Endothelial cell of umbilical vein (primary cell): ENCODE results near the gene MEGF10. TPM values are rescaled to one million over a fixed set of nuclear protein-coding genes. Genes with fewer than 3 reads are reported as not detected.

Experiments used
- BruUV-seq: library from RNA; stranded (reverse); fragments of 400-500 nt; replicated peaks from 2 replicates; lab custom pipeline; 2021; lab: Mats Ljungman, UMichigan
- CTCF ChIA-PET: fragments of 300-600, 350-600 bp; sonication (Branson Sonifier 250); formaldehyde crosslinking; loops from one replicate; lab custom pipeline; 2021; ENCODE audit warnings: antibody characterized with exemption, inconsistent platforms; lab: Charles Lee
- POLR2A ChIA-PET: fragments of 300-600, 350-600 bp; sonication (Branson Sonifier 250); formaldehyde crosslinking; loops from one replicate; lab custom pipeline; 2021; ENCODE audit warnings: antibody characterized with exemption, inconsistent platforms; lab: Charles Lee
- DNase-seq: peaks from one replicate; pipeline ENCODE4 v3.0.0-alpha.2; 2011; ENCODE audit warnings: low read depth, low spot score
- FAIRE-seq: peaks from 2 replicates; lab custom pipeline; 2011; peaks lifted over from hg19 to GRCh38; lab: Jason Lieb, UNC
- H2AFZ ChIP-seq: 2 replicates; pipeline ENCODE4 v1.6.0; 2012; ENCODE audit warnings: low read depth, low read length, control low read depth, inconsistent platforms
- H3K27ac ChIP-seq: 2 replicates; pipeline ENCODE4 v1.5.1; 2011; ENCODE audit warnings: low read depth, mild to moderate bottlenecking, control low read depth, low read length, moderate library complexity; ENCODE audit not compliant: insufficient read depth
- H3K27me3 ChIP-seq, 2 experiments: 2 replicates each; pipeline versions ENCODE4 v1.6.0 to v1.6.1; 2011; ENCODE audit warnings: low read length in 2 of 2, mixed read lengths in 1 of 2; ENCODE audit not compliant: control insufficient read depth in 2 of 2, insufficient read depth in 2 of 2
- H3K36me3 ChIP-seq, 2 experiments: 2 replicates in 1 of 2; 3 replicates in 1 of 2; pipeline ENCODE4 v1.5.1; 2011; ENCODE audit warnings: low read length in 2 of 2, mild to moderate bottlenecking in 1 of 2, moderate library complexity in 1 of 2; ENCODE audit not compliant: control insufficient read depth in 2 of 2, insufficient read depth in 2 of 2; ENCODE audit errors: extremely low read depth in 1 of 2
- H3K4me1 ChIP-seq: 3 replicates; pipeline ENCODE4 v1.5.1; 2011; ENCODE audit warnings: mild to moderate bottlenecking, low read length; ENCODE audit not compliant: control insufficient read depth, insufficient read depth; ENCODE audit errors: extremely low read depth
- H3K4me2 ChIP-seq: 2 replicates; pipeline ENCODE4 v1.6.1; 2011; ENCODE audit warnings: low read length, control low read depth, mixed read lengths; ENCODE audit not compliant: insufficient read depth
- H3K4me3 ChIP-seq, 3 experiments: fragments of 200-600 bp in 1 of 3; sonication (generic), shearing (Covaris generic) in 1 of 3; replicated peaks in 1 of 3; 2 replicates each; pipeline ENCODE4 v1.5.1; 2011 to 2016; ENCODE audit warnings: control low read depth in 3 of 3, low read length in 3 of 3, mild to moderate bottlenecking in 2 of 3, inconsistent platforms in 1 of 3, low read depth in 1 of 3, moderate library complexity in 1 of 3; ENCODE audit not compliant: insufficient read depth in 1 of 3
- H3K79me2 ChIP-seq: 2 replicates; pipeline ENCODE4 v1.6.0; 2012; ENCODE audit warnings: low read length, inconsistent platforms; ENCODE audit not compliant: control insufficient read depth, insufficient read depth
- H3K9ac ChIP-seq: replicated peaks from 2 replicates; pipeline ENCODE3; 2011; ENCODE audit warnings: low read length, control low read depth; ENCODE audit not compliant: insufficient read depth; ENCODE audit errors: extremely low read depth
- H3K9me1 ChIP-seq: replicated peaks from 3 replicates; pipeline ENCODE4 v1.6.0; 2011; ENCODE audit warnings: mild to moderate bottlenecking, low read length; ENCODE audit not compliant: control insufficient read depth, insufficient read depth; ENCODE audit errors: extremely low read depth
- H3K9me3 ChIP-seq: replicated peaks from 2 replicates; pipeline ENCODE4 v1.5.1; 2012; ENCODE audit warnings: low read length, inconsistent platforms; ENCODE audit not compliant: control insufficient read depth, insufficient read depth
- H4K20me1 ChIP-seq: replicated peaks from 2 replicates; pipeline ENCODE3; 2011; ENCODE audit warnings: mild to moderate bottlenecking, low read length; ENCODE audit not compliant: control insufficient read depth, insufficient read depth; ENCODE audit errors: extremely low read depth
- EZH2 ChIP-seq: IDR thresholded peaks from 2 replicates; pipeline ENCODE4 v1.6.1; 2012; ENCODE audit warnings: borderline replicate concordance, low read depth, mild to moderate bottlenecking, moderate library complexity, low read length, inconsistent platforms; ENCODE audit not compliant: severe bottlenecking
- FOS ChIP-seq: IDR thresholded peaks from 2 replicates; pipeline ENCODE4 v1.6.1; 2011; ENCODE audit warnings: mild to moderate bottlenecking, low read length, moderate library complexity, borderline replicate concordance; ENCODE audit not compliant: insufficient read depth
- GATA2 ChIP-seq: IDR thresholded peaks from 2 replicates; pipeline ENCODE4 v1.7.0; 2011; ENCODE audit warnings: low read depth, mild to moderate bottlenecking, moderate library complexity, mixed read lengths, low read length; ENCODE audit not compliant: insufficient read length, insufficient read depth
- JUN ChIP-seq: IDR thresholded peaks from 2 replicates; pipeline ENCODE4 v1.6.1; 2011; ENCODE audit warnings: borderline replicate concordance, low read depth; ENCODE audit not compliant: insufficient read length, insufficient read depth
- MYC ChIP-seq: IDR thresholded peaks from one replicate; pipeline ENCODE4 v1.6.1; 2011; ENCODE audit warnings: mild to moderate bottlenecking, low read depth, low read length
- POLR2A ChIP-seq: IDR thresholded peaks from 2 replicates; pipeline ENCODE4 v1.6.1; 2012; ENCODE audit warnings: low read depth, mild to moderate bottlenecking, control low read depth, low read length
- POLR2AphosphoS5 ChIP-seq: IDR thresholded peaks from 2 replicates; pipeline ENCODE4 v1.6.1; 2012; ENCODE audit warnings: low read depth, mild to moderate bottlenecking, control low read depth, low read length, moderate library complexity; ENCODE audit not compliant: insufficient read depth
- dilution Hi-C: fragments of 300-500 bp; cut with MboI; formaldehyde crosslinking; loops from one replicate; pipeline ENCODE4 v1.15.0; 2019; ENCODE audit warnings: low sequenced_read_pairs; ENCODE audit not compliant: extremely low pct_ligation_motif_present
- intact Hi-C: fragments of 100-400 bp; cut with micrococcal nuclease; formaldehyde crosslinking; loops from one replicate; pipeline ENCODE4 v1.10.0; 2022
- polyA plus RNA-seq, 4 experiments: library from polyadenylated mRNA; depleted of rRNA in 3 of 4; stranded (reverse) in 3 of 4; unstranded in 1 of 4; fragments of >200 nt; gene quantifications; 2 replicates each; pipeline versions ENCODE4 v1.2.1 to v1.2.3, GENCODE V29; 2011 to 2012; ENCODE audit warnings: missing spikeins in 1 of 4
- total RNA-seq: library from RNA; stranded (reverse); gene quantifications from 2 replicates; pipeline ENCODE4 v1.2.3, GENCODE V29; 2021
- TF ChIP-seq, protein P1 (sequence below): IDR thresholded peaks from 2 replicates; pipeline ENCODE4 v1.6.1; 2011; ENCODE audit not compliant: insufficient read depth, insufficient read length
- TF ChIP-seq, protein P2 (sequence below), 2 donors: IDR thresholded peaks; 1 replicate in 1 of 2; 2 replicates in 1 of 2; pipeline ENCODE4 v1.5.1; 2011; ENCODE audit warnings: low read length in 2 of 2, mild to moderate bottlenecking in 2 of 2, moderate library complexity in 2 of 2, control low read depth in 1 of 2, inconsistent platforms in 1 of 2, low read depth in 1 of 2; ENCODE audit not compliant: insufficient read depth in 1 of 2; ENCODE audit errors: extremely low read depth in 1 of 2

Gene MEGF10
- total and polyA plus RNA-seq, 2 donors (not counting 3 experiments of a cell fraction or from before 2014, with no cell fraction given), result 0.30 to 1.00 TPM

DNA sequence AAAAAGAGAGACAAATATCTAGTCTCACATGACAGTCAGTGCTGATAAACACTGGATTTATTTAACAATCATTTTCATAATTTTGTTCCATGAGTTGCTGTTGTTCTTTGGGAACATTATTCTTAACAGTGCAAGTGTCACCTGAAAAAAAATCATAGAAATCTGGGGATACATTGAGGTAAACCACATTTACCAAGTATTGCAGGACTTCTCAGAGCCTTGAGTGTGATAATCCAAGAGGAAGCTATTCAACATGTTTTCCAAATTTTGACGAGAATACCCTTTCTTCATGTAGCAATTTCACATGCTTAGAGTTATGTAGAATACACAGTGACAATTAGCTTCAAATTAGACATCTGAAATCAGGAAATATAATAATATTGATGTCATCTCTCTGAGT is 108.5 kb downstream of the MEGF10 start:
- POLR2A ChIA-PET, result no interaction called here
- no peak for TF ChIP-seq POLR2AphosphoS5
- TF ChIP-seq MYC, result no peak
- TF ChIP-seq, protein P1, sequence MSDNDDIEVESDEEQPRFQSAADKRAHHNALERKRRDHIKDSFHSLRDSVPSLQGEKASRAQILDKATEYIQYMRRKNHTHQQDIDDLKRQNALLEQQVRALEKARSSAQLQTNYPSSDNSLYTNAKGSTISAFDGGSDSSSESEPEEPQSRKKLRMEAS, result no peak
- no peak for TF ChIP-seq GATA2
- no peak for TF ChIP-seq JUN
- no peak for TF ChIP-seq EZH2
- TF ChIP-seq, protein P2, sequence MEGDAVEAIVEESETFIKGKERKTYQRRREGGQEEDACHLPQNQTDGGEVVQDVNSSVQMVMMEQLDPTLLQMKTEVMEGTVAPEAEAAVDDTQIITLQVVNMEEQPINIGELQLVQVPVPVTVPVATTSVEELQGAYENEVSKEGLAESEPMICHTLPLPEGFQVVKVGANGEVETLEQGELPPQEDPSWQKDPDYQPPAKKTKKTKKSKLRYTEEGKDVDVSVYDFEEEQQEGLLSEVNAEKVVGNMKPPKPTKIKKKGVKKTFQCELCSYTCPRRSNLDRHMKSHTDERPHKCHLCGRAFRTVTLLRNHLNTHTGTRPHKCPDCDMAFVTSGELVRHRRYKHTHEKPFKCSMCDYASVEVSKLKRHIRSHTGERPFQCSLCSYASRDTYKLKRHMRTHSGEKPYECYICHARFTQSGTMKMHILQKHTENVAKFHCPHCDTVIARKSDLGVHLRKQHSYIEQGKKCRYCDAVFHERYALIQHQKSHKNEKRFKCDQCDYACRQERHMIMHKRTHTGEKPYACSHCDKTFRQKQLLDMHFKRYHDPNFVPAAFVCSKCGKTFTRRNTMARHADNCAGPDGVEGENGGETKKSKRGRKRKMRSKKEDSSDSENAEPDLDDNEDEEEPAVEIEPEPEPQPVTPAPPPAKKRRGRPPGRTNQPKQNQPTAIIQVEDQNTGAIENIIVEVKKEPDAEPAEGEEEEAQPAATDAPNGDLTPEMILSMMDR (IDR thresholded peaks at IDR 0.05; ENCODE audit: extremely low read depth in 1 of 2, insufficient read depth in 1 of 2, low read depth in 1 of 2, low read length in 2 of 2), result no peak
- no peak for TF ChIP-seq FOS
- no peak for TF ChIP-seq POLR2A
- H3K79me2 ChIP-seq, result no peaks in the 10 kb centered on the region
- H3K4me2 ChIP-seq, result no peak overlapping the region
- no peak overlapping the region for H3K27ac ChIP-seq
- no peaks in the 10 kb centered on the region for H3K9me1 ChIP-seq
- CTCF ChIA-PET, result interaction anchor here (1.2 to 2.1 kb wide), 2 partner anchors 9 to 11 kb away, joined by 4 to 6 read pairs; no protein-coding TSS in a partner anchor
- DNase-seq (no peak), FAIRE-seq (no peak)
- H3K27me3 ChIP-seq, result peaks cover 2 to 13% of the 10 kb centered on the region in 2 experiments
- intact Hi-C loops, result no loop called here
- no peaks in the 10 kb centered on the region for H3K36me3 ChIP-seq
- H3K9ac ChIP-seq, result no peak overlapping the region
- H3K4me3 ChIP-seq, result no peak overlapping the region
- no peak overlapping the region for H2AFZ ChIP-seq
- dilution Hi-C loops, result no loop called here
- BruUV-seq, result no TSS peak
- H3K9me3 ChIP-seq, result no peaks in the 10 kb centered on the region
- H4K20me1 ChIP-seq, result no peaks in the 10 kb centered on the region
- H3K4me1 ChIP-seq, result no peaks in the 10 kb centered on the region
